Fibroblast of skin of back (primary cell): ENCODE results near the gene MGA.
"Not testable (repeated sequence)": the region's sequence is repeated elsewhere in the genome, so short reads cannot be mapped to it uniquely, and the experiment has no call there.

Experiments used
- DNase-seq: peaks from one replicate; pipeline ENCODE4 v3.0.0-alpha.2; 2013

MGA gene

DNA sequence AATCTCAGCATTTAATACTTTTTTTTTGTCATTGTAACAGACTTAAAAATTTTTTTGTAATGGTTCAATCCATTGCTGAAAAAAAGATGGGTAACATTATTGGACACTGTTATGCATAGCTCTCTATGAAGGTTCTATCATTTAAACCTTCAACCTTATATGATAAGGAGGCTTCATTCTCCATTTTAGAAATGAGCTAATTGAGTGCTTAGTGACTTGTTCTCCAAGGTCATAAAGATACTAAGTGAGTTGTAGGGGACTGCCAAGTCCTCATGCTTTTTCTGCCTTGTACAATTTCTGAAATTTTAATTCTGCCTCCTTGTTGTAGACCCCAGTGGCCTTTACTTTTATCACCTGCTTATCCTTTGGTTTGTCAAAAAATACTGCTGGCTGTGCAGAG is 56.7 kb downstream of the MGA start:
- DNase-seq = no peak

DNA sequence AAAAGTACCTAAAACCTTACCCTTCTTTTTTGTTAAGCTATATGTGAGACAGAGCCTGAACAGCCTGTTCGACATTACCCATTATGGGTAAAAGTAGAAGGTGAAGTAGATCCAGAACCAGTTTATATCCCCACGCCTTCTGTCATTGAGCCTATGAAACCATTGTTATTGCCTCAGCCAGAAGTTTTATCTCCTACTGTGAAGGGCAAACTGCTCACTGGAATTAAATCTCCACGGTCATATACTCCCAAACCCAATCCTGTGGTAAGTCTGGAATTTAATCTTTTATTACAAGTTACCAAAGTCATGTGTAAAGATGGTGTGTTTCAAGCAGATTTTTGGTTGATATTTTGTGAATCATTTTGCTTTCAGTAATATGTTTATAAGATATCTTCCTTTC is 66.9 kb downstream of the MGA start:
- DNase-seq = peak; percentile 23

DNA sequence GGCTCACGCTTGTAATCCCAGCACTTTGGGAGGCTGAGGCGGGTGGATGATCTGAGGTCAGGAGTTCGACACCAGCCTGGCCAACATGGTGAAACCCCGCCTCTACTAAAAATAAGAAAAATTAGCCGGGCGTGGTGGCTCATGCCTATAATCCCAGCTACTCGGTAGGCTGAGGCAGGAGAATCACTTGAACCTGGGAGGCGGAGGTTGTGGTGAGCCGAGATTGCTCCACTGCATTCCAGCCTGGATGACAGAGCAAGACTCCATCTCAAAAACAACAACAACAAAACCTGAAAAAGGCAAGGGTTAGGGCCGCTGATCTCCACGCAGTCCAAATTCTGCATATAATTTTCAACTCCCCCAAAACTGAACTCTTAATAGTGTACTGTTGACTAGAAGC is 67.9 kb downstream of the MGA start:
- DNase-seq = not testable (repeated sequence)

DNA sequence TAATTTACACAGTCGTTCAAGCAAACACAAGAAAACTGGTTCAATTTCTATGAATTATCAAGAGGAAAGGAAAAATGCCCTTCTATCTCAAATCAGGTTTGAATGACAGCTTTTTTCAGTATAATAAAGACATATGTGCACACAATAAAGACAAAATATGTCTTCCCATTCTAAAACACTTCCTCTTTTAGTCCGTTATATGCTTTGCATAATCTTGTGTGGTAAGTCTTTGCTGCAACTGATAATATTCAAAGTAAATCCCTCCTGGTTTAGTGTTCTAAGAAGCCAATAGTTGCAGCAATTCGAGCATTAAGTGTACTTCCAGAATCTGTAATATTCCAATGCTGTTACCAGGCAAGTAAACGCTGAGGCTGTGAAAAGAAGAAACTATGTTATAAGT is 70.3 kb downstream of the MGA start:
- no peak for DNase-seq

DNA sequence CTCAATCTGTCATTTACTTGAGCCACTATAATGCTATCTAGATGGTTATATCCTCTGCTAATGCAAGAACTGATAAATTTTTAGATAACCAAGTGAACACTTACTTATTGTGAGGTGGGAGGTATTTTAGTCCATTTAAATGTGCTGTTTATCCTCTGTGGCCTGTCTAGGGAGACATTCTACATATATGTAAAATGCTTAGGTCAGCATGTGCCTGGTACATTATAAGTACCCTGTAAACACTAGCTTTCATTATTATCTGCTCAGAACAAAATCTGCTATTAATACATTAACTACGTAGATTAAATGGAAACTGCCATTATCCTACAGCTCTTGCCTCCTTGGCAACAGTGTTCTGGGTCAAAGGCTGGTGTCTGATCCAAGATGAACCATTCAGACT is 72.3 kb downstream of the MGA start:
- no peak for DNase-seq

DNA sequence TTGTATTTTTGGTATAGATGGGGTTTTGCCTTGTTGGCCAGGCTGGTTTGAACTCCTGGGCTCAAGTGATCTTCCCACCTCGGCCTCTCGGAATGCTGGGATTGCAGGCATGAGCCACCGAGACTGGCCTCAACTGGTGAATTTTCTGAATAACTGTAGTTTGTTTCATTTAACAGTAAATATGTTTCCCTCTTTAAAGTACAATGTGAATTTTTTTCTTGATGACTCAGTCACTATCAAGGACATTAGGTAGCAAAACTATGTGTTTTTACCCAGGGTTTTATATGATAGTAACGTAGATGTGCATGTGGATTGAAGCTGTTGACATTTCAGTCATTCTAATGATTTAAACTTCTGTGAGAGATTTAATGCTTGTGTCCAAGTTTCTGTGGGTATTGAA is 73.9 kb downstream of the MGA start:
- no peak for DNase-seq

DNA sequence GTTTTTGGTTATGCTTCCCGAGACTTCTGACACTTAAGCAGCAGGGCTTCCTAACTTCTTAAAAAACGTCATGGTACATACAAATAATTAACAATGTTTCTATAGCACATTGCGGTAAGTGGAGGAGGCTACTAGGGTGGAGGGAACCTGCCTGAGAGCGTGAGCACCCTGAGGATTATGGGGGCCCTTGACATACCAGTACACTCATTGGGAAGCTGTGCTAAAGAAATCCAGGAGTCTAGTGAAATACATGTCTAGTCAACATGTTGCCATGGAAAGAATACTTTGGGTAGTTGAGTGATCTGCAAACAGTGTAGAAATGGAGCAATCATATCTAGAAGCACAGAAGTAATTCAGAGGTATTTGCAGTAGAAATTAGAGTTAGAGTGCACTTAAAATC is 74.8 kb downstream of the MGA start:
- DNase-seq = no peak

DNA sequence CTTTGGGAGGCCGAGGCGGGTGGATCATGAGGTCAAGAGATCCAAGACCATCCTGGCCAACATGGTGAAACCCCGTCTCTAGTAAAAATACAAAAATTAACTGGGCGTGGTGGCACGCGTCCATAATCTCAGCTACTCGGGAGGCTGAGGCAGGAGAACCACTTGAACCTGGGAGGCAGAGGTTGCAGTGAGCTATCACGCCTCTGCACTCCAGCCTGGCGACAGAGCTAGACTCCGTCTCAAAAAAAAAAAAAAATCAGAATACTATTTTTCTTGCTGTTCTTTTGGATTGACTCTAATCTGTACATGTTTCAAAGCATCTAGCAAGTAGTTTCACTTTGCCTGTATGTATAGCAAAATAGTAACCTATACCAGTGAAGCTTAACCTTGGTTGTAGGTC is 75.3 kb downstream of the MGA start:
- not testable (repeated sequence) for DNase-seq

DNA sequence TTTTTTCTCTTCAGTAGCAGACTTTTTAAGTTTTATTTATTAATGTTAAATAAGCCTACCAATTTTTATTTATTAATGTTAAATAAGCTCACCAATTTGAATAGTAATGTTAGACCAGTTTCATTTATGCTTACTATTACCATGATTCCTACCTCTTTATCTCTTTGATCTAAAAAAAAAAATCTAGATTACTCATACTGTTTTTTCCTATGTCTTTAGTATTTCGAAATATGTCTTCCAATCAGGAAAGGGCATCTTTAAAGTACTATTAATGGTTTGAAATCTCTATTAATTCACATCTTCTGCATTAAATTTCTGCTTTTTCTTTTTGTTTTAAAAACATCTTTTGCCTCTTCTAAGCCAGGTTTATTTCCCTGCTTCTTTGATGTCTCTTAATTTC is 86.6 kb downstream of the MGA start:
- no peak for DNase-seq

DNA sequence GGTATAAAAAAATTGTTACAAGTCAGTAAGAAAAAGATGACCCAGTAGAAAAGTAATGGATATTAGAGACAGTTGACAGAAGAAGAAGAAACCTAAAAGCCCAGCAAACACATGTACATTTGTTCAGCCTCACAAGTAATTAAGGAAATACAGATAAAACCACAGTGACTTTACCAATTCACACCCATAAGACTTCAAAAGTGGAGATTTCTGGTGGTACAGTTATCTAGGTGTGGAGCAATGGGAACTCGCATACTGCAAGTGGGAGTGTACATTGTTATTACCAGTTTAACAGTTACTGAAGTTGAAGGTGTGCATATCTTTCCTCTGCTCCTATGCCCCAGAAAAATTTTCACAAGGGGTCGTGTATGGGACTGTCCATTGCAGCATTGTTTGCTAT is 96.0 kb downstream of the MGA start:
- DNase-seq = no peak

DNA sequence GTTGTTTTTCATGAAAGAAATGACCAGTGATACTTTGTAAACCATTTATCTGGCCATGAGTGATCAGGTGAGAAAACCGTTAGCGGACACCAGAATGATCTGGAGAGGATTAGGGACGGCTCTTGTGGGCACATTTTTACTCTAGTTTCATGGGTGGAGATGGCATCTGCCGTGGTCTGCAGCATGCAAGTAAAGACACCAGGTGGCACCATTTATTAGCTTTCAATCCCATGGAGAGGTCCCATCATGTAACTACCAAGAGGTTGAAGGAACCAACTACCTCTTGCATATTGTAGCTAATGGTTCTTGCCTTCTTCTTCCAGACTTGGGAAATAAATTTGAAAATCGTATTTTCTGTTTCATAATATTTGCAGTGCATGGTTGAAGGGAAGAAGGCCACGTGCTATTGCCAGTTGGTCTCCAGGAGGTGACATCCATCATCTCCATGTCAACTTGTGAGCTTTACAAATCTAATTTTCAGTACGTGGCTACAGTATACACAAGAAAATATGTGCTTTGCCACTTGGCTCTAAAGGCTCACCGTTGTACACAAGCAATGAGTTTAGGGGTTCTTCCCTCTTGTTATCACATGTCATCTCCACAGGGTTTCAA is 112.6 kb downstream of the MGA start:
- DNase-seq = peak; percentile 79

DNA sequence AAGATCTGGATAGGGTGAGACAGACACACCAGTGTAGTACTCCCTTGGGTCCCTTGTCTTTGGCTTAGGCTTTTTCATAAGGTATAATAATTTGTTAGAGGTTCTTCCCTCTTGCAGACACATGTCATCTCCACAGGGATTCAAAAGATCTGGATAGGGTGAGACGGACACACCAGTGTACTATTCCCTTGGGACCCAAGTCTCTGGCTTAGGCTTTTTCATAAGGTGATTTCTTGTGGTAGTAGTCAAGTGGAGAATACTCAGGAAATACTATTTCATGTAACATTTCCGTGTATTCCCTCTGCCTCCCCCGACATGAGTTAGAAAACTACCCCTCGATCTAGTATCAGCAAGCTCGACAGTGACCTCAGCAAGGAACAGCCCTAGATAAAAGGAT is 113.1 kb downstream of the MGA start:
- DNase-seq = no peak

DNA sequence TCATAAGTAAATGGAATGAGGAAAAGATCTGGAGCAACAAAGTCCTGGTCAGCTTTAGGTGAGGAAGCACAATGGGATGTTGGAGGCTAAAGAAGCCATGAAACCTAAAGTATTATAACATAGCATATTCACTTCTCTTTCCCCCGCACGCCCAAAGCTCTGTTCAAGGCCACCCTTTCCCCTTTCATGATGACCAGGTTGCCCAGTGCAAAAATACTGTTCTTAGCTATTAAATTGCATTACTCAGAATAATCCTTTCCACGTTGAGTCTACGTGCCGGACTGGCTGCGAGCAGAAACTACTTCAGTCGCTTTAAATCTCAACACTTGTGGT is 113.5 kb downstream of the MGA start:
- DNase-seq = no peak

DNA sequence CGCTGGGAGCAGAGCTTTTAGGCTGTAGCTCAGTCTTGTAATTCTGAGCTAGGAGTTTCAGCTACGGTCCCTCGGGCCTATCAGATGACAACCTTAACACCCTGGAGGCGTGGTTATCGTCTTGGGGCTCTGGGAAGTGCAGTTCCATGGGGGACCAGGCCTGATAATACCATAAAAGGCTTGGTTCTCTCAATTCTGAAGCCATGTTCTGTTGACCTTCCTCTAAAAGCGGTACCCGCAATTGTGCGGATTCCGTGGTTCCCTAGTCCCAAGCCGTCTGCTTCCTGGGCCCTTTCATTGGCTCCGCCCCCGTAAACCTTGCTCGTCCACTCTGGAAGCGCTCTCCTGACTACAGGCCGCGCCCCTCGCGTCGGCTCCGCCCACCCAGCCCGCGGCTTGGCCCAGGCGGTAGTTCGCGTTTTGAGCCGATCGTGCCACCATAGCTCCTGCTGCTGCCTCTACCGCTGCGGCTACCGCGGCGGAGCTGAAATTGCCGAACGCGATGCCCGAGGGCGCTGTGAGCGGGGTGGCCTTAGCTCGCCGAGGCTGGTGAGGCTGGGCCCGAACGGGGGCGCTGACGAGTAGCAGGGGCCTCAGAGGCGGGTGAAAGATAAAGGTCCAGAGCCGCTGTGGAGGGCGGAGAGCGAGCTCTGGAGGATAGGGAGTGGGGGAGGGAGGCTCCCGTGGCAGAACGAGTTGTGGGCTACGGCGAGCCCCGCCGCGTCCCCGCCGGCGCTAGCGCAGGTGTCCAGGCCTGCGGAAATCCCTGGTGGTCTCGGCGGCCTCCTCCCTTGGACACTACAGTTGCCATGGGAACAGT is 114.1 kb downstream of the MGA start, which contains the start of gene MAPKBP1:
Gene MAPKBP1 (plus strand): TSS at position 423 of the 820 bp plus-strand sequence. CDS start 792 bp downstream, outside the sequence.
- peak; percentile 98 for DNase-seq

DNA sequence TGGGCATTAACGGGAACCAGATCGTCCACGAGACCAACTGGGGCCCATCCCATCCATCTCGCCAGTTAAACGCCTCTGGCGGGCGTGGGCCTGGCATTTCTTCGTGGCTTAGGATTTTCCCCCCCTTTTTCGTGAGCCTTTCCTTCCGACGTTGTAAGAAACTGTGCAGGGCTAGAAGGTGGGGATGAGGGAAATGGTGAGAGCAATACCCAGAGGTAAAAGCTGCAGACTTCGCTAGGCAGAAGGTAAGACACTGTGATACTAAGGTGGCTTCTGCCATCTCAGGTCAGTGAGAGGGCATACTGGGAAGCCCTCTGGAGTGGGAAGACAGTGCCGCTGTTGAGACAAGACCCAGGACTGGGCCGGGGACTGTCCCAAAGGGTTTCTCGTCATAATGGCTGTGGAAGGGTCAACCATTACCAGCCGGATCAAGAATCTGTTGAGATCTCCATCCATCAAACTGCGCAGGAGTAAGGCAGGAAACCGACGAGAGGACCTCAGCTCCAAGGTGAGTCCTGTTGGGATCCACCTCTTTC is 114.7 kb downstream of the MGA start:
- DNase-seq = no peak

DNA sequence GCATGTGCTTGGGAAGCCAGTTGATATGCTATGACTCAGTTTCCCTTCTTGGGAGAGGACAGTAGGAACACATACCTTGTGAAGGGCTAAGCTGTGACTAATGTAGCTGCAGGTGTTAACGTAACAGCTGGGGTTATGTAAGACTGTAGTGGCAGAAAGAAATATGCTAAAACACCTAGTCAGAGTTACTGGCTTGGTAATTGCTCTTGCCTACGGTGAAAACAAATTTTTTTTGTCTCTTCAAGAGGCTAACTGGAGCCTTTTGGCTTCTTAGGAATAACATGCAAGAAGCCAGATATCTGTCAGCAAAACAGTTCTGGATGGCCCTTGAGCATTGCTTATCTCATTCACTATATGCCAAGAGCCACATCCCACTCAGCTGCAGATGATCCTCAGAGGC is 115.4 kb downstream of the MGA start:
- no peak for DNase-seq

DNA sequence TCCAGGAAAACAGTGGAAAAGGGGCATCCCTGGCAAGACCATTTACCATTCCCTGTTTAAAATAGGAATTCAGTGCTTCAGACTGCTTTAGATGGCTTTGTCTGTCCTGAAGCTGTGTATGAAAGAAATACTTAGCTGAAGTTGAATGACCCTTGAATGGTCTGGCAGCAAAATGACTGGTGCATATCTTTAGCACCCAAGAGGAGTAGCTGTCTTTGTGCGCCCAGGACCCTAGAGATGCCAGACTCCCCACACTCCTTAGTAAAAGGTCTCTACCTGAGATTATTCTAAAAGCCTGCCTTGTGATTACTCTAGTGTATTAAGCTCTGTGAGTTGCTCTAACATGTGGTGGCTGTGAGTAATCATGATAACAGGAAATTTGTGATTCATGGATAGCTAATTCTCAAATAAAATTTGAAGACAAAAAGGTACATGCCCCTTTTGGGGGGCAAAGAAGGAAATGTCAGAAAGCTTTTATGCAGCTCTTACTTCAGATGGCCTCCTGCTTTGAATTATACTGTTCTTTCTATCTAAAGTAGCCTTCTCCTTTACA is 117.3 kb downstream of the MGA start:
- DNase-seq = peak; percentile 40

DNA sequence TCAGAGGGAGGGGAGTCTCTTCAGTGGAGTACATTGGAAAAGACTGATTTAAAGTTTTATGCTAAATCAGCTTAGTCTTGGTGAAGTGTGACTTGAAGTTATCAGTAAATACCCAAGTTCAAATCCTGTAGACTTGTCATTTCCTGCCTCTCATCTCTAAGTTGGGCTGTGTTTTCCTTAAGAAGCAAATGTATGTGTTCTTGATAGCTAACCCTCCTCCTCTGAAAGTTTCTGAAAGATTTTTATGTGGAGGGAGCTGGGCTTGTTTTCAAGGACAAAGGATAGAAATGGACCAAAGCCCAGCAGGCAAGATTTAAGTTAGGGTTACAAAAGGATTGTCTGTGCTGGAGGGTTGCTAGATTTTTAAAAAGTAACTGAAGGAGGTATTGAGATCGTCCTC is 118.3 kb downstream of the MGA start:
- DNase-seq = no peak

DNA sequence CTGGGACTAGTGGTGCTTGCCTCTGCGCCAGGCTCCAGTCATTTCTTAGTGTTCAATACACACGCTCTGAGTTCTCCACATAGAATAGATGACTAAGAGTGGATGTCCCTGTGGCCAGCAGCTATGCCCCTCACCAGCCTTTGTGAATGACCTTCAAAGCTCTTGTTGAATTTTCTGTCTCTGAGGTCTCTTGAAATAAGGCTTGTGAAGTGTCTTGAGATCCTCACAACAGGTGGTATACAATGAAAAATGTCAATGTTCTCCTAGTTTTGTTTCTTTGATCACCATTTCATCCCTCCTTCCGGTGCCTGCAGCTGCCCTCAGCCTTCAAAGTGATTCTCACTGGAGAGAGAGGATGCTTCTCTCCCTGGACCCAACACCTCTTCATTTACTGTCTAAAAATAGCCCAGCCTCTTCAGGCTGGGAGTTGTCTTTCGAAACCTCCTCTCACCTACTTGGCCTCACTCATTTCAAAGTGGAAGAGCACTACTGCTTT is 119.5 kb downstream of the MGA start:
- DNase-seq = no peak

DNA sequence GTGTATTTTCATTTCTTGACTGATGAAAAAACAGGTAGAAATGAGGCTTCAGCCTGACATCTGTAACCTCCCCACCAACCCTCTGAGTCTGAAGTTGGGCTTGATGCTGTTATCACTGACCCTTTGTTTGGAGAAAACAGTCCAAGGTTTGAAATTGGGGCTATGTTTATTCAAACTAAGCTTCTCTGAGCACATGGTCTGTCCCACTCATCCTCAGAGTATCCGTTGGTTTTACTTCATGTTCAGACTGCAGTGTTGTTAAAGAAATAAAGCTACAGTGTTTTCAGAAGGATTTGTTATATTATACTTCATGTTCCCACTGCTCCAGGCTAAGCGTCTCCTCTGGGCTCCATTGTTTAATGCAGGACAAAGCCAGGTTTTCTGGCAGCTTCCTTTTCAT is 120.1 kb downstream of the MGA start:
- no peak for DNase-seq

DNA sequence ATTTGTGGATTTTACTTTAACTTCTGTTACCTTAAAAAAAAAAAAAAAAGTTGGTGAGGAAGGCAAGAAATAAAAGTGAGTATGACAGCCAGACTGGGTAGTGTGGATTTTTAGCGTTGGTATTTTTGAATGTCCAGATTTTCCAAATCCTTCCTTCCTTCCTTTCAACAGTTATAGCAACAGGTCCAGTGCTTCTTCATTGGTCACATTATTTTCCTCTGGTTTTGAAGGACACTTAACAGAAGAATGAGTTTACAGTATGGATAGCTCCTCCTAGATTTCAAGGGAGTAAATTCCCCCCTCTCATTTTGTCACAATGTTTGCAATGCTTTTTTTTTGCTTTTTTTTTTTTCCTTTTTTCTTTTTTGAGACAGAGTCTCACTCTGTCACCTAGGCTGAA is 120.5 kb downstream of the MGA start:
- DNase-seq = no peak

DNA sequence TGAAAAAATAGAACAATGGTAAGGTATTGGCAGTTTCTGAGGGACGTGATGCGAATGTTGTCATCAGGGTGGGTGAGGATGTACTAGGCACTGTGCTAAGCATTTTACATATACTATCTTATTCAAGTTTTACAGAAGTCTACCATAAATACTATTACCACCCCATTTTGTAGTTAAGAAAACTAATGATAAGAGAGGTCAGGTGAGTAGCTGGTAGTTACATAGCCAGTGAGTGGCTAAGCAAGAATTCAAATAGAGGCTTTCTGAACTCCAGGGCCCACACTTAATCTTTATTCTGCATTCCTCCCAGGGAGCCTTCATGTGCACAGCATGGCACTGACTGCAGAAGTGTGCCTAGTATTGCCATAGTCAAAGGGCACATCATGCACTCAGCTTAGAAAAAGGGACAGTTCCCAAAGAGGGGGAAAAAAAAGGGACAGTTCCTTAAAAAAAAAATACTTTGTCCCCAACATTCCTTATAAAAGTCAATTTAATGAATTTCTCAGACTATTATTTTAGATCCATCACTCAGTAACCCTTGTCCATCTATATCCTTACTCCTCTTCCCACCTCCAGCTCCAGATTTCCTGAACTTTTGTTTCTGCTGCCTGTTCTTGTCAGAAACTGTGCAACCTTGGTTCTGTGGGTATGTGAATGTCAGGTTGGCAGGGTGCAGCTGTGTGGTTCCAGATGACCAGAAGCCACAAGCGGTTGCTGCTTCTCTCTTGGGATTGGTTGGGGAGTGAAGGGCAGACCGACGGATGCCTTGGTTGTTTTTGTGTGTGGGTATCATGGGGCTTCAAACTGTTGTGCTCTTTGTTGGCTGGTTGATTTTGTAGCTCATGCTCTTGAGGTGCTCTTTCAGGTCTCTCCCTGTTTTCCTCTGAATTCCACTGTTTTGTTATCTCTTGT is 122.4 kb downstream of the MGA start:
- DNase-seq = no peak

DNA sequence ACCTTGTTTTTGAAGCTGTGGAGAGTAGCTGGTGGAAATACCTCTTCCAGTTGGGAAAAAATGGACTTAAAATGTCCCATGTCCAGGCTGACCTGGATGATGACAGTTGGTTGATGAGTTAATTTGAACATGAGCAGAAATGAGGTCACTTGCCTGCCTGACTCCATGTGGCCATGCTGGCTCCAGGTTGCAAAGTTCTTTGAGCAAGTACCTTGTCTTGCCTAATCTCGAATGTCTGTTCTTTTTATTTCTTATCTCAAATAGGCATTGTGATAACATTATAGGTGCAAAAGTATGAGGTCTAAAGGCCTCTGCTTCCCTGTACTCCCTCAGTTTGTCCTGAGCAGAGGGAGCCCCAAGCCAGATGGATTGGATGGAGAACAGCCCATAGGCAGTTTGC is 123.1 kb downstream of the MGA start:
- no peak for DNase-seq
